Measurements from ENCODE around the gene LGALS1. TPM values are rescaled to one million over a fixed set of nuclear protein-coding genes. Genes with fewer than 3 reads are reported as not detected.

LGALS1 gene
- total RNA-seq, 1 experiment from 2014 or later, result 32.8 TPM

DNA sequence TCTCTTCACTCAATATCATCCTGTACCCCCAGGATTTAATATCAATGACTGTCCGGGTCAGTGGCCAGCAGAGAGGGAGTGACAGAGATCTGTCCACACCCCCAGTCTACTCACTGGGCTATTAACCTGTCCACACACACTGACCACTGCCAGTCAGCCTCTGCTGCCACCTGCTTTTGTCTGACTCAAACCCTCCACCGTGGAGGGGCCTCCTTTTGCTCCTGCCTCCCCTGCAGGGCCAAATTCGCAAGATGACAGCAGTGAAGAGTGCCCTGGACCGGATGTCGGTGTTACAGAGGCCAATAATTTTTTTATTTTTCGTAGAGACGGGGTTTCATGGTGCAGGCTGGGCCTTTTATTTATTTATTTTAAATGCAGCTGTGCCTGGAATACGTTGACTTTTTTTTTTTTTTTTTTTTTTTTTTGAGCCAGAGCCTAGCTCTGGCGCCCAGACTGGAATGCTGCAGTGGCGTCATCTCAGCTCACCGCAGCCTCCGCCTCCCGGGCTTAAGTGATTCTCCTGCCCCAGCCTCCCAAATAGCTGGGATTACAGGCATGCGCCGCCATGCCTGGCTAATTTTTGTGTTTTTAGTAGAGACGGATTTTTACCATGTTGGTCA is 11.8 kb upstream of the LGALS1 start:
- no peak overlapping the region for H3K4ac ChIP-seq (ENCODE audit: low read depth, low read length)
- no peak for TF ChIP-seq CTCF (conservative IDR thresholded peaks at IDR 0.05)
- H2BK12ac ChIP-seq (ENCODE audit: insufficient read length, low read depth, low read length), result no peak overlapping the region
- H4K8ac ChIP-seq (replicated peaks; ENCODE audit: insufficient read length, low read depth, low read length), result no peak overlapping the region
- peaks cover 13 to 44% (median 34%) of the 10 kb centered on the region in 3 experiments; a peak in 6 of 7 replicates for H3K36me3 Mint-ChIP-seq (ENCODE audit: insufficient read depth in 1 of 3, low read depth in 3 of 3)
- H3K4me1 Mint-ChIP-seq, result peaks cover 23 to 27% of the 10 kb centered on the region in 2 experiments
- H3K14ac ChIP-seq (ENCODE audit: insufficient read depth, low read length), result no peak overlapping the region
- no peaks in the 10 kb centered on the region for H3K9me3 ChIP-seq (ENCODE audit: control insufficient read depth, low read depth, low read length)
- DNase-seq, result no peak
- H3K4me1 ChIP-seq (ENCODE audit: insufficient read depth, low read length), result peaks cover 2% of the 10 kb centered on the region; the same call in 1 of the 2 replicates
- no peak overlapping the region for H3K18ac ChIP-seq (ENCODE audit: insufficient read length, low read depth, low read length)
- no peaks in the 10 kb centered on the region for H3K27me3 Mint-ChIP-seq (ENCODE audit: low read depth)
- H4K20me1 ChIP-seq (ENCODE audit: control insufficient read depth, insufficient read depth, insufficient read length), result no peaks in the 10 kb centered on the region
- no peak overlapping the region for H3K23ac ChIP-seq (ENCODE audit: insufficient read length, low read depth, low read length)
- no peak overlapping the region for H2BK15ac ChIP-seq (ENCODE audit: low read depth, low read length)
- H3K27ac Mint-ChIP-seq, result peak overlapping the region in 2 of 3 experiments; percentile 44 to 67; a peak in 1 of 7 replicates
- WGBS (ENCODE audit: extremely low coverage, insufficient read length, low lambda C conversion rate), result no CpG with 5 or more reads among the region's 16 CpGs
- no peak overlapping the region for H2BK20ac ChIP-seq (ENCODE audit: low read depth, low read length, poor library complexity, severe bottlenecking)
- H3T11ph ChIP-seq (ENCODE audit: low read length), result no peak overlapping the region
- no peak overlapping the region for H2BK120ac ChIP-seq (ENCODE audit: low read depth, low read length, poor library complexity, severe bottlenecking)
- H4K5ac ChIP-seq (ENCODE audit: insufficient read length, low read depth, low read length), result no peak overlapping the region
- H3K9ac ChIP-seq (ENCODE audit: extremely low read depth, insufficient read length, low read length), result no peak overlapping the region
- no peak overlapping the region for H2AFZ ChIP-seq (ENCODE audit: low read length)
- H3K23me2 ChIP-seq (ENCODE audit: insufficient read length, low read depth, low read length, poor library complexity, severe bottlenecking), result peaks cover 7% of the 10 kb centered on the region
- no peak overlapping the region for H3K4me2 ChIP-seq (ENCODE audit: insufficient read depth, insufficient read length, low read length)
- H2BK5ac ChIP-seq (ENCODE audit: insufficient read length, low read length), result no peak overlapping the region
- H3K79me1 ChIP-seq (ENCODE audit: insufficient read depth, low read depth, low read length, poor library complexity, severe bottlenecking), result peaks cover 15% of the 10 kb centered on the region
- H3K56ac ChIP-seq (ENCODE audit: insufficient read length, low read depth, low read length), result no peak overlapping the region
- no peak overlapping the region for H3K27ac ChIP-seq (ENCODE audit: insufficient read length, low read depth, low read length)
- H3K27me3 ChIP-seq (ENCODE audit: insufficient read depth, low read length), result no peaks in the 10 kb centered on the region
- peaks cover 27% of the 10 kb centered on the region; the same call in 1 of the 2 replicates for H3K79me2 ChIP-seq (ENCODE audit: insufficient read depth, low read length)
- no peaks in the 10 kb centered on the region for H3K9me3 Mint-ChIP-seq
- H3K4me3 Mint-ChIP-seq, result no peak overlapping the region
- no peak overlapping the region for H4K91ac ChIP-seq (ENCODE audit: insufficient read length, low read depth, low read length)
- H2AK5ac ChIP-seq (ENCODE audit: insufficient read length, low read length), result no peak overlapping the region
